ENCODE data around the gene SLC35F3.

DNA sequence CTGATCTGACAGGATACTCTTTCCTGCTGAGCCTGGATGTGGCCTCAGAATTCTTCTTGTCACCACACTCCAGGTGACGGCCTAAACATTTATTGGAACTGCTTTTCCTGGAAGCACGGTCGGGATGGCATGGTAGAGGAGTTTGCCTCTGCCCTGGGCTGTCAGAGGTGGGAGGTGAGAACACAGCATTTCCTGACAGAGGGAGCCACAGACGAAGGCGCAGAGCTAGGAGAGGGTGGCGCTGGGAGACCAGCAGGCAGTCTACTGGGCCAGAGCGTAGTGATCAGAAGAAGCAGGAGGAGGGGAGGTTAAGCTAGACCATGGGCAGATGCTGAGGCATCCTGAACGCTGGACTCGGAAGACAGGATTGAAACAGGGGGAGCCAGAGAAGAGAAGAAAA is 315.2 kb downstream of the SLC35F3 start:
- TF ChIP-seq, protein P1, sequence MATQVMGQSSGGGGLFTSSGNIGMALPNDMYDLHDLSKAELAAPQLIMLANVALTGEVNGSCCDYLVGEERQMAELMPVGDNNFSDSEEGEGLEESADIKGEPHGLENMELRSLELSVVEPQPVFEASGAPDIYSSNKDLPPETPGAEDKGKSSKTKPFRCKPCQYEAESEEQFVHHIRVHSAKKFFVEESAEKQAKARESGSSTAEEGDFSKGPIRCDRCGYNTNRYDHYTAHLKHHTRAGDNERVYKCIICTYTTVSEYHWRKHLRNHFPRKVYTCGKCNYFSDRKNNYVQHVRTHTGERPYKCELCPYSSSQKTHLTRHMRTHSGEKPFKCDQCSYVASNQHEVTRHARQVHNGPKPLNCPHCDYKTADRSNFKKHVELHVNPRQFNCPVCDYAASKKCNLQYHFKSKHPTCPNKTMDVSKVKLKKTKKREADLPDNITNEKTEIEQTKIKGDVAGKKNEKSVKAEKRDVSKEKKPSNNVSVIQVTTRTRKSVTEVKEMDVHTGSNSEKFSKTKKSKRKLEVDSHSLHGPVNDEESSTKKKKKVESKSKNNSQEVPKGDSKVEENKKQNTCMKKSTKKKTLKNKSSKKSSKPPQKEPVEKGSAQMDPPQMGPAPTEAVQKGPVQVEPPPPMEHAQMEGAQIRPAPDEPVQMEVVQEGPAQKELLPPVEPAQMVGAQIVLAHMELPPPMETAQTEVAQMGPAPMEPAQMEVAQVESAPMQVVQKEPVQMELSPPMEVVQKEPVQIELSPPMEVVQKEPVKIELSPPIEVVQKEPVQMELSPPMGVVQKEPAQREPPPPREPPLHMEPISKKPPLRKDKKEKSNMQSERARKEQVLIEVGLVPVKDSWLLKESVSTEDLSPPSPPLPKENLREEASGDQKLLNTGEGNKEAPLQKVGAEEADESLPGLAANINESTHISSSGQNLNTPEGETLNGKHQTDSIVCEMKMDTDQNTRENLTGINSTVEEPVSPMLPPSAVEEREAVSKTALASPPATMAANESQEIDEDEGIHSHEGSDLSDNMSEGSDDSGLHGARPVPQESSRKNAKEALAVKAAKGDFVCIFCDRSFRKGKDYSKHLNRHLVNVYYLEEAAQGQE (IDR thresholded peaks at IDR 0.05; ENCODE audit: borderline replicate concordance) = no peak
- TF ChIP-seq, protein P2, sequence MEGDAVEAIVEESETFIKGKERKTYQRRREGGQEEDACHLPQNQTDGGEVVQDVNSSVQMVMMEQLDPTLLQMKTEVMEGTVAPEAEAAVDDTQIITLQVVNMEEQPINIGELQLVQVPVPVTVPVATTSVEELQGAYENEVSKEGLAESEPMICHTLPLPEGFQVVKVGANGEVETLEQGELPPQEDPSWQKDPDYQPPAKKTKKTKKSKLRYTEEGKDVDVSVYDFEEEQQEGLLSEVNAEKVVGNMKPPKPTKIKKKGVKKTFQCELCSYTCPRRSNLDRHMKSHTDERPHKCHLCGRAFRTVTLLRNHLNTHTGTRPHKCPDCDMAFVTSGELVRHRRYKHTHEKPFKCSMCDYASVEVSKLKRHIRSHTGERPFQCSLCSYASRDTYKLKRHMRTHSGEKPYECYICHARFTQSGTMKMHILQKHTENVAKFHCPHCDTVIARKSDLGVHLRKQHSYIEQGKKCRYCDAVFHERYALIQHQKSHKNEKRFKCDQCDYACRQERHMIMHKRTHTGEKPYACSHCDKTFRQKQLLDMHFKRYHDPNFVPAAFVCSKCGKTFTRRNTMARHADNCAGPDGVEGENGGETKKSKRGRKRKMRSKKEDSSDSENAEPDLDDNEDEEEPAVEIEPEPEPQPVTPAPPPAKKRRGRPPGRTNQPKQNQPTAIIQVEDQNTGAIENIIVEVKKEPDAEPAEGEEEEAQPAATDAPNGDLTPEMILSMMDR (IDR thresholded peaks at IDR 0.05; ENCODE audit: poor library complexity, severe bottlenecking) = no peak
- no peak for TF ChIP-seq SMC3 (conservative IDR thresholded peaks at IDR 0.05; ENCODE audit: poor library complexity)
